PC-3 (cell line): Measurements from ENCODE around the gene TSC22D4.

Experiments
- CTCF ChIP-seq: fragments of 300-600 bp; sonication (generic); conservative IDR thresholded peaks from 2 replicates; pipeline ENCODE4 v1.5.1; 2017; ENCODE audit warnings: antibody characterized with exemption, low read depth, mild to moderate bottlenecking, low read length
- EZH2phosphoT487 ChIP-seq: fragments of 300-600 bp; sonication (generic); IDR thresholded peaks from 2 replicates; pipeline ENCODE4 v1.6.1; 2018; ENCODE audit warnings: mild to moderate bottlenecking, antibody characterized with exemption, low read length, borderline replicate concordance

- no peak for TF ChIP-seq CTCF
- no peak for TF ChIP-seq EZH2phosphoT487
Measured at GRCh38 chr7:100446040-100446439, 33.0 kb downstream of the TSC22D4 start.
